IPS DF 6.9 (cell line): ENCODE measurements around the gene ADORA2B.
"Not testable (repeated sequence)": the region's sequence is repeated elsewhere in the genome, so short reads cannot be mapped to it uniquely, and the experiment has no call there.

Experiments used
- DNase-seq: peaks from one replicate; pipeline ENCODE4 v3.0.0-alpha.2; 2013; ENCODE audit warnings: low read depth, low spot score
- H3K27ac ChIP-seq: one replicate; pipeline ENCODE4 v1.5.1; 2013; ENCODE audit warnings: low read length, control low read depth
- H3K27me3 ChIP-seq: 2 replicates; pipeline ENCODE4 v1.6.1; 2013; ENCODE audit warnings: mild to moderate bottlenecking, low read length; ENCODE audit not compliant: control insufficient read depth, insufficient read depth
- H3K36me3 ChIP-seq: 2 replicates; pipeline ENCODE4 v1.6.1; 2013; ENCODE audit warnings: low read length; ENCODE audit not compliant: control insufficient read depth, insufficient read depth
- H3K4me1 ChIP-seq: 2 replicates; pipeline ENCODE4 v1.6.1; 2013; ENCODE audit warnings: low read length; ENCODE audit not compliant: control insufficient read depth, insufficient read depth
- H3K4me3 ChIP-seq: 2 replicates; pipeline ENCODE4 v1.5.1; 2013; ENCODE audit warnings: mild to moderate bottlenecking, low read length
- H3K9me3 ChIP-seq: 2 replicates; pipeline ENCODE4 v1.6.1; 2013; ENCODE audit warnings: low read length, inconsistent platforms; ENCODE audit not compliant: control insufficient read depth, insufficient read depth
- WGBS: extraction: QIAGEN DNeasy Blood & Tissue Kit; methylation state at CpG from one replicate; pipeline ENCODE4 v1.1.7; 2013; ENCODE audit warnings: mixed read lengths, missing lambda C conversion rate; ENCODE audit not compliant: insufficient read length, insufficient coverage; 5-methylcytosine and 5-hydroxymethylcytosine counted together

Gene ADORA2B

GRCh38 chr17:15944759-15945526 is at the start of gene ADORA2B:
Gene ADORA2B, plus strand, starts transcription at chr17:15945130. Its CDS starts 119 bp downstream, at chr17:15945249.
- H3K36me3 ChIP-seq = no peaks in the 10 kb centered on the region
- peaks cover 5% of the 10 kb centered on the region; the same call in 1 of the 2 replicates for H3K4me1 ChIP-seq
- no CpG with 5 or more reads among the region's 88 CpGs for WGBS
- H3K4me3 ChIP-seq = peak within 1 kb of the TSS; percentile 33; the same call in 1 of the 2 replicates
- DNase-seq = no peak
- no peaks in the 10 kb centered on the region for H3K9me3 ChIP-seq
- H3K27ac ChIP-seq = no peak within 1 kb of the TSS
- peaks cover 18% of the 10 kb centered on the region for H3K27me3 ChIP-seq

- H3K4me1 ChIP-seq = no peaks in the 10 kb centered on the region; the same call in 1 of the 2 replicates
- no peaks in the 10 kb centered on the region for H3K9me3 ChIP-seq
- no peak for DNase-seq
- no peak overlapping the region for H3K27ac ChIP-seq
- no peak overlapping the region for H3K4me3 ChIP-seq
- WGBS = no CpG with 5 or more reads among the region's 1 CpG
- no peaks in the 10 kb centered on the region for H3K27me3 ChIP-seq
- no peaks in the 10 kb centered on the region for H3K36me3 ChIP-seq
Observed at GRCh38 chr17:15896277-15896676, 48.7 kb upstream of the ADORA2B start.

GRCh38 chr17:15896834-15897233 is 48.1 kb upstream of the ADORA2B start:
- no CpG with 5 or more reads among the region's 3 CpGs for WGBS
- no peaks in the 10 kb centered on the region for H3K9me3 ChIP-seq
- no peak overlapping the region for H3K27ac ChIP-seq
- no peaks in the 10 kb centered on the region for H3K27me3 ChIP-seq
- no peak for DNase-seq
- H3K4me3 ChIP-seq = no peak overlapping the region
- no peaks in the 10 kb centered on the region; the same call in 1 of the 2 replicates for H3K4me1 ChIP-seq
- H3K36me3 ChIP-seq = no peaks in the 10 kb centered on the region

- H3K4me1 ChIP-seq, H3K9me3 ChIP-seq, H3K4me3 ChIP-seq, H3K36me3 ChIP-seq, H3K27me3 ChIP-seq, DNase-seq, H3K27ac ChIP-seq: not testable (repeated sequence)
- WGBS = no CpG with 5 or more reads among the region's 4 CpGs
Observed at GRCh38 chr17:15899596-15899995, 45.3 kb upstream of the ADORA2B start.

- no peak overlapping the region for H3K27ac ChIP-seq
- H3K27me3 ChIP-seq = no peaks in the 10 kb centered on the region
- no peaks in the 10 kb centered on the region for H3K36me3 ChIP-seq
Observed at GRCh38 chr17:15900871-15901270, 44.1 kb upstream of the ADORA2B start.

GRCh38 chr17:15905236-15905635 is 39.7 kb upstream of the ADORA2B start:
- DNase-seq, H3K9me3 ChIP-seq, H3K27ac ChIP-seq, H3K27me3 ChIP-seq, H3K36me3 ChIP-seq, H3K4me1 ChIP-seq, H3K4me3 ChIP-seq: not testable (repeated sequence)
- WGBS = no CpG with 5 or more reads among the region's 8 CpGs

More at GRCh38 chr17:15900871-15901270, 44.1 kb upstream of the ADORA2B start:
- H3K9me3 ChIP-seq = no peaks in the 10 kb centered on the region
- DNase-seq = no peak
- H3K4me1 ChIP-seq = no peaks in the 10 kb centered on the region
- WGBS = no CpG with 5 or more reads among the region's 7 CpGs
- no peak overlapping the region for H3K4me3 ChIP-seq

- Histone ChIP-seq H3K4me3 (no peak overlapping the region), H3K9me3 (no peaks in the 10 kb centered on the region), H3K36me3 (no peaks in the 10 kb centered on the region), H3K27me3 (no peaks in the 10 kb centered on the region), H3K27ac (no peak overlapping the region), H3K4me1 (no peaks in the 10 kb centered on the region)
- WGBS = no CpG with 5 or more reads among the region's 2 CpGs
- no peak for DNase-seq
Observed at GRCh38 chr17:15907290-15907689, 37.6 kb upstream of the ADORA2B start.

GRCh38 chr17:15908378-15908777 is 36.6 kb upstream of the ADORA2B start:
- Histone ChIP-seq H3K27me3 (no peaks in the 10 kb centered on the region), H3K36me3 (no peaks in the 10 kb centered on the region), H3K4me3 (no peak overlapping the region), H3K4me1 (no peaks in the 10 kb centered on the region), H3K27ac (no peak overlapping the region), H3K9me3 (no peaks in the 10 kb centered on the region)
- no peak for DNase-seq
- no CpG with 5 or more reads among the region's 4 CpGs for WGBS

- no CpG with 5 or more reads among the region's 9 CpGs for WGBS
- Histone ChIP-seq H3K4me1 (no peaks in the 10 kb centered on the region), H3K27me3 (no peaks in the 10 kb centered on the region), H3K27ac (no peak overlapping the region), H3K9me3 (no peaks in the 10 kb centered on the region), H3K36me3 (no peaks in the 10 kb centered on the region), H3K4me3 (no peak overlapping the region)
- no peak for DNase-seq
Observed at GRCh38 chr17:15909481-15909991, 35.4 kb upstream of the ADORA2B start.

GRCh38 chr17:15910791-15911190 is 34.1 kb upstream of the ADORA2B start:
- Histone ChIP-seq H3K9me3 (no peaks in the 10 kb centered on the region), H3K27me3 (no peaks in the 10 kb centered on the region), H3K4me3 (no peak overlapping the region), H3K36me3 (no peaks in the 10 kb centered on the region), H3K27ac (no peak overlapping the region), H3K4me1 (no peaks in the 10 kb centered on the region)
- no peak for DNase-seq
- no CpG with 5 or more reads among the region's 5 CpGs for WGBS

GRCh38 chr17:15911701-15912100 is 33.2 kb upstream of the ADORA2B start:
- H3K9me3 ChIP-seq, H3K27me3 ChIP-seq, H3K36me3 ChIP-seq, H3K4me1 ChIP-seq, H3K4me3 ChIP-seq, DNase-seq, H3K27ac ChIP-seq: not testable (repeated sequence)
- WGBS = no CpG with 5 or more reads among the region's 5 CpGs
